Activated T-cell treated with anti-CD3 and anti-CD28 coated beads for 48 hours (primary cell): ENCODE results near the gene HSDL1.

Source experiments
- DNase-seq: peaks from one replicate; pipeline ENCODE4 v3.0.0-alpha.2; 2020; ENCODE audit warnings: low read depth

HSDL1 gene

DNA sequence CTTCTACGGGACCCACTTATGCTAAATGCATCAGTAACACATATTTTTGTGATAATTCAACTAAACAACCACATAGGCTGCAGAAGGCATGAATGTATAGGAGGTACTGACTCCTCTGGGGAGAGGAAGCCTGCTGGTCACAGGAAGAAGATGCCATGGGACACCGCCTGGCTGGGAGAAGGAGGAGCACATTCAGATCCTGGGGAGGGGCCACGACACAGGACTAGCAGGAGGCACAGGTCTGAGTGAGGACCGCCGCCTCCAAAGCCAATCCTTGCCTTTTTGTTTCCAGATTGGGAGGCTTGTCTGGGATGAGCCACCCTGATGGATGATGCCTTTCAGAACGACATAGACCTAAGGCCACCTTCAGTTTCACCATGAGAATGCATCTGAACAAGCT, 62.9 kb downstream of the HSDL1 start:
- no peak for DNase-seq

DNA sequence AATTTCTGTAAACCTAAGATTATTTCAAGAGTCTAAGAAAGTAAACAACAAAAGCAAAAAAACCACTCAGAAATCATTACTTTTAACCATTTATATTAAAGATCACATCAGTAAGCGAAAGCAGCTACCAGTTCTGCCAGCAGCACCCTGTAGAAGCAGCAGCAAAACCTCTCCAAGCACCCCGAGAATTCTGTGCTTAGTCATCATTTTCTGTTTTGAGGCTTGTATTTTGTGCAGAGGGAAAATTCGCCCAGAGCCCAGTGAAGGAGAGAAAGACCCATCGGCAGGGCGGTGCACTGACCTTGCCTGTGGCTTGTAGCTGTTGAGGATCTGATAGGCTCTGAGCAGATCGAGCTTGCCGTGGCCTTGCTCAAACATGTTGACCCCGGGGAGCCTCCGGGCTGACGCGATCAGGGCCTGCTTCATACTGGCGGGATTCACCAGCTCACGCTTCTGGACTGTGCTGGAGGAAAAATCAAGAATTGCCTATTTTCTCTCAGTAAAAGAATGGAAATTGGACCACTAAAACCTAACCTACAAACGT, 63.5 kb downstream of the HSDL1 start:
- no peak for DNase-seq

DNA sequence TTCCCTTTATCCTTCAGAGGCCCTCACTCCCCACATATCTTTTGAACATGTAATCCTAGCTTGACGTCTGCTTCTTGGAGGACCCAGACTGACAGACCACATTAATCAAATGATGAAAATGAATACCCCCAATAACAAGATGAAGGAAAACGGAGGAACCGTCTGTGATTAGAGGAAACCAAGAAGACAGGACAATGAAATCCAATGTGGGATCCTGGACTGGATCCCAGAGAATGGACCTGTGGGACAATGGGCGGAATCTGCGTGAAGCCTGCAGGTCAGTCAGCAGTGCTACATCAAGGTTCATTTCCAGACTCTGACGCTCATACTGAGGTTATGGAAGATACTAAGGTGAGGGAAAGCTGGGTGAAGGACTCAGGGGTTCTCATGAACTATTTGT, 64.2 kb downstream of the HSDL1 start:
- DNase-seq = no peak

- no peak for DNase-seq
Observed at GRCh38 chr16:84080378-84080777, 64.6 kb downstream of the HSDL1 start.

GRCh38 chr16:84079664-84080063, 65.3 kb downstream of the HSDL1 start:
- DNase-seq = no peak

GRCh38 chr16:84075376-84075775, 69.6 kb downstream of the HSDL1 start:
- DNase-seq = no peak

- DNase-seq = no peak
Observed at GRCh38 chr16:84074721-84075120, 70.3 kb downstream of the HSDL1 start.
